Keratinocyte (primary cell): ENCODE measurements around the gene CLN6. TPM values are rescaled to one million over a fixed set of nuclear protein-coding genes. Genes with fewer than 3 reads are reported as not detected.

Source experiments
- DNase-seq: peaks from one replicate; pipeline ENCODE4 v3.0.0-alpha.2; 2011; ENCODE audit warnings: low read depth, missing footprints, low spot score
- FAIRE-seq: peaks from 2 replicates; lab custom pipeline; 2011; peaks lifted over from hg19 to GRCh38; lab: Jason Lieb, UNC
- H2AFZ ChIP-seq: 2 replicates; pipeline ENCODE4 v1.6.0; 2012; ENCODE audit warnings: low read length, control low read depth, inconsistent platforms; ENCODE audit not compliant: control insufficient read depth
- H3K27ac ChIP-seq: 2 replicates; pipeline ENCODE4 v1.5.1; 2011; ENCODE audit warnings: low read length; ENCODE audit not compliant: control insufficient read depth, insufficient read depth
- H3K27me3 ChIP-seq: 3 replicates; pipeline ENCODE4 v1.6.0; 2011; ENCODE audit warnings: low read length; ENCODE audit not compliant: control insufficient read depth, insufficient read depth; ENCODE audit errors: extremely low read depth
- H3K36me3 ChIP-seq, 2 experiments: 2 replicates in 1 of 2; 3 replicates in 1 of 2; pipeline ENCODE4 v1.5.1; 2011; ENCODE audit warnings: low read length in 2 of 2, mild to moderate bottlenecking in 1 of 2; ENCODE audit not compliant: control insufficient read depth in 2 of 2, insufficient read depth in 2 of 2; ENCODE audit errors: extremely low read depth in 1 of 2
- H3K4me1 ChIP-seq: 3 replicates; pipeline ENCODE4 v1.5.1; 2011; ENCODE audit warnings: low read length; ENCODE audit not compliant: control insufficient read depth, insufficient read depth; ENCODE audit errors: extremely low read depth
- H3K4me2 ChIP-seq: 3 replicates; pipeline ENCODE4 v1.6.0; 2011; ENCODE audit warnings: low read depth, low read length; ENCODE audit not compliant: control insufficient read depth, insufficient read depth; ENCODE audit errors: extremely low read depth
- H3K4me3 ChIP-seq, 3 experiments: fragments of 200-600 bp in 1 of 3; sonication (generic) in 1 of 3; 2 replicates in 2 of 3; 3 replicates in 1 of 3; pipeline ENCODE4 v1.5.1; 2011 to 2016; ENCODE audit warnings: low read length in 3 of 3, mild to moderate bottlenecking in 3 of 3, control low read depth in 2 of 3, inconsistent platforms in 1 of 3, low read depth in 1 of 3, mixed read lengths in 1 of 3, mixed run types in 1 of 3, moderate library complexity in 1 of 3; ENCODE audit not compliant: control insufficient read depth in 2 of 3, insufficient read depth in 2 of 3; ENCODE audit errors: extremely low read depth in 1 of 3
- H3K79me2 ChIP-seq: 2 replicates; pipeline ENCODE4 v1.6.0; 2012; ENCODE audit warnings: low read length; ENCODE audit not compliant: control insufficient read depth, insufficient read depth
- H3K9ac ChIP-seq: 3 replicates; pipeline ENCODE4 v1.6.0; 2011; ENCODE audit warnings: low read length; ENCODE audit not compliant: control insufficient read depth, insufficient read depth; ENCODE audit errors: extremely low read depth
- H3K9me1 ChIP-seq: 3 replicates; pipeline ENCODE4 v1.6.0; 2011; ENCODE audit warnings: low read length; ENCODE audit not compliant: control insufficient read depth, insufficient read depth; ENCODE audit errors: extremely low read depth
- H3K9me3 ChIP-seq: 2 replicates; pipeline ENCODE4 v1.5.1; 2012; ENCODE audit warnings: low read depth, low read length; ENCODE audit not compliant: control insufficient read depth
- H4K20me1 ChIP-seq: 3 replicates; pipeline ENCODE4 v1.6.0; 2011; ENCODE audit warnings: low read length; ENCODE audit not compliant: control insufficient read depth, insufficient read depth; ENCODE audit errors: extremely low read depth
- EZH2 ChIP-seq: IDR thresholded peaks from one replicate; pipeline ENCODE4 v1.6.1; 2012; ENCODE audit warnings: inconsistent platforms, mild to moderate bottlenecking, low read length, moderate library complexity
- dilution Hi-C: fragments of 300-500 bp; cut with MboI; formaldehyde crosslinking; loops from one replicate; pipeline ENCODE4 v1.7.0; 2020; ENCODE audit warnings: low sequenced_read_pairs; ENCODE audit not compliant: extremely low pct_ligation_motif_present
- polyA plus RNA-seq, 5 experiments: library from polyadenylated mRNA; depleted of rRNA in 3 of 5; stranded (reverse) in 3 of 5; stranded (forward) in 1 of 5; unstranded in 1 of 5; fragments of >200 nt; gene quantifications; 1 replicate in 1 of 5; 2 replicates in 3 of 5; 3 replicates in 1 of 5; pipeline versions ENCODE4 v1.2.1 to v1.2.3, GENCODE V29; 2011 to 2012; ENCODE audit warnings: missing spikeins in 2 of 5, low read depth in 1 of 5, low replicate concordance in 1 of 5
- TF ChIP-seq, protein P1 (sequence below), 3 experiments: IDR thresholded peaks in 1 of 3; conservative IDR thresholded peaks in 1 of 3; optimal IDR thresholded peaks in 1 of 3; 2 replicates in 2 of 3; 3 replicates in 1 of 3; pipeline versions ENCODE3 to v1.5.1; 2011; ENCODE audit warnings: low read length in 3 of 3, mild to moderate bottlenecking in 3 of 3, moderate library complexity in 2 of 3, control low read depth in 1 of 3, inconsistent platforms in 1 of 3; ENCODE audit not compliant: insufficient read depth in 2 of 3; ENCODE audit errors: extremely low read depth in 1 of 3

CLN6 gene
- polyA plus RNA-seq, 1 donor (not counting 4 experiments of a cell fraction or from before 2014, with no cell fraction given) = 26.7 TPM

DNA sequence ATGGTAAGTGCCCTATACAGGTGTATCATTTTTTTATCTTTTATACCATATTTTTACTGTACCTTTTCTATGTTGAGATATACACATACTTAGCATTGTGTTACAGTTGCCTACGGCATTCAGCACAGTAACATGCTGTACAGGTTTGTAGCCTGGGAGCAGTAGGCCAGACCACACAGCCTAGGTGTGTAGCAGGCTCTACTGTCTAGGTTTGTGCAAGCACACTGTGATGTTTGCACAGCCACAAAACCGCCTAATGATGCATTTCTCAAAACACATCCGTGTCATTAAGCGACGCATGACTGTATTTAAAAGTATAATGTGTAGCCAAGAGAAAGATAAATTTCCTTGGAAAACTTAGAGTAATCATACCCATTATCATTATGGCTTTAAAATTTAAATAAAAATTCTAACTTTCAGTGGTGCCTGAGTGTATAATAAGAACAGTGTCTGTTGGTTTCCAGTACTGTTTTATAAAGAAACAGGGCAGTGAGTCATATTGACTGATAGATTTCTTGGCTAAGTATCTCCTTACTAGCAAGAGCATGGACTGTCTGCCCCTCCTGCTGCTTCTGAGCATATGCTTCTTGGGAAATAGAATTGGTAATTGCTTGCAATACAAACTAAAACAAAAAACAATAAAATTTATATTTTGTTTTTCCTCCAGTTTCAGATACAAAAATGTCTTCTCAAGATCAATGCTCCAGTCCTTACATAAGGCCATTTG, 42.7 kb downstream of the CLN6 start:
- Histone ChIP-seq H3K27ac (no peak overlapping the region), H4K20me1 (no peaks in the 10 kb centered on the region), H3K4me3 (no peak overlapping the region), H3K27me3 (no peaks in the 10 kb centered on the region), H3K4me1 (peaks cover 10% of the 10 kb centered on the region), H3K9me1 (peaks cover 3% of the 10 kb centered on the region), H3K36me3 (peaks cover 12 to 31% of the 10 kb centered on the region in 2 experiments), H3K4me2 (no peak overlapping the region), H3K9ac (no peak overlapping the region), H3K79me2 (no peaks in the 10 kb centered on the region), H3K9me3 (no peaks in the 10 kb centered on the region), H2AFZ (no peak overlapping the region)
- no peak for DNase-seq
- TF ChIP-seq, protein P1, sequence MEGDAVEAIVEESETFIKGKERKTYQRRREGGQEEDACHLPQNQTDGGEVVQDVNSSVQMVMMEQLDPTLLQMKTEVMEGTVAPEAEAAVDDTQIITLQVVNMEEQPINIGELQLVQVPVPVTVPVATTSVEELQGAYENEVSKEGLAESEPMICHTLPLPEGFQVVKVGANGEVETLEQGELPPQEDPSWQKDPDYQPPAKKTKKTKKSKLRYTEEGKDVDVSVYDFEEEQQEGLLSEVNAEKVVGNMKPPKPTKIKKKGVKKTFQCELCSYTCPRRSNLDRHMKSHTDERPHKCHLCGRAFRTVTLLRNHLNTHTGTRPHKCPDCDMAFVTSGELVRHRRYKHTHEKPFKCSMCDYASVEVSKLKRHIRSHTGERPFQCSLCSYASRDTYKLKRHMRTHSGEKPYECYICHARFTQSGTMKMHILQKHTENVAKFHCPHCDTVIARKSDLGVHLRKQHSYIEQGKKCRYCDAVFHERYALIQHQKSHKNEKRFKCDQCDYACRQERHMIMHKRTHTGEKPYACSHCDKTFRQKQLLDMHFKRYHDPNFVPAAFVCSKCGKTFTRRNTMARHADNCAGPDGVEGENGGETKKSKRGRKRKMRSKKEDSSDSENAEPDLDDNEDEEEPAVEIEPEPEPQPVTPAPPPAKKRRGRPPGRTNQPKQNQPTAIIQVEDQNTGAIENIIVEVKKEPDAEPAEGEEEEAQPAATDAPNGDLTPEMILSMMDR (optimal IDR thresholded peaks at IDR 0.05 in 1 of 3, IDR thresholded peaks at IDR 0.05 in 1 of 3, conservative IDR thresholded peaks at IDR 0.05 in 1 of 3; ENCODE audit: extremely low read depth in 1 of 3, insufficient read depth in 2 of 3, low read length in 3 of 3) = no peak
- TF ChIP-seq EZH2 = no peak
- no peak for FAIRE-seq
- dilution Hi-C loops = no loop called here

DNA sequence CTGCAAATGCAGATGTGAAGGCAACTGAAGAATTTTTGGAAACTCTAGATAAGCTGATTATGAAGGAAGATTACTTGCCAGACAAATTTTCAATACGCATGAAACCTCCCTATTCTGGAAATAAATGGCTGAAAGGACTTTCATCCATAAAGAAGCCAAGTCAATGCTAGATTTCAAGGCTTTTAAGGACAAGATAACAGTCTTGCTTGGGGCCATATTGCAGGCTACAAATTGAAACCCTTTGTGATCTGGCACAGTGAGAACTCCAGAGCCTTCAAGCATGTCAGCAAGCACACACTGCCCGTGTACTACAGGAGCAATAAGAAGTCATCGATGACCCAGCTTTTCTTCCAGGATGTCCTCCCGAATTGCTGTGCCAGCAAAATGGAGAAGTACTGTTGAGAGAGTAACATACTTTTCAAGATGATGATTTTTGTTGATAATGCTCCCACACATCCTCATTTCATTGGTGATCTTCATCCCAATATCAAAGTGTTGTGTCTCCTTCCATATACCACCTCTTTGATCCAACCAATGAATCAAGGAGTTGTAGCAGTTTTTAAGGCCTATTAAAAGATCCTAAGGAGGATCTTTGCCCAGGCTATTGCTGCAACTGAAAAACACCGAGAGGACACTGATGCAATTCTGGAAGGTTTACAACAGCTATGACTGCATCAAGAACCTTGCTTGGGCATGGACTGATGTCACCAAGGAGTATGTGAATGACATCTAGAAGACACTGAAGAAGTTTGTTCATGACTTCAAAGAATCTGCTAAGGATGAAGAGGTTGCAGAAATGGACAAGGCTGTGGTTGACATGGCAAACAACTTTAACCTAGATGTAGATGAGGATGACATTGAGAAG, 44.7 kb downstream of the CLN6 start:
- FAIRE-seq = no peak
- peaks cover 14 to 31% of the 10 kb centered on the region in 2 experiments for H3K36me3 ChIP-seq

More for the DNA sequence above, 44.7 kb downstream of the CLN6 start:
- dilution Hi-C loops = no loop called here
- Histone ChIP-seq H3K9ac (no peak overlapping the region), H3K4me1 (peaks cover 10% of the 10 kb centered on the region), H2AFZ (no peak overlapping the region), H3K79me2 (no peaks in the 10 kb centered on the region), H4K20me1 (no peaks in the 10 kb centered on the region), H3K4me3 (no peak overlapping the region), H3K27me3 (no peaks in the 10 kb centered on the region), H3K9me1 (peaks cover 3% of the 10 kb centered on the region), H3K4me2 (no peak overlapping the region), H3K27ac (no peak overlapping the region), H3K9me3 (no peaks in the 10 kb centered on the region)
- TF ChIP-seq, protein P1 (optimal IDR thresholded peaks at IDR 0.05 in 1 of 3, IDR thresholded peaks at IDR 0.05 in 1 of 3, conservative IDR thresholded peaks at IDR 0.05 in 1 of 3; ENCODE audit: extremely low read depth in 1 of 3, insufficient read depth in 2 of 3, low read length in 3 of 3) = no peak
- TF ChIP-seq EZH2 = no peak
- DNase-seq = no peak
